Measurements from ENCODE around the gene ADAMTSL1.

ADAMTSL1 gene

DNA sequence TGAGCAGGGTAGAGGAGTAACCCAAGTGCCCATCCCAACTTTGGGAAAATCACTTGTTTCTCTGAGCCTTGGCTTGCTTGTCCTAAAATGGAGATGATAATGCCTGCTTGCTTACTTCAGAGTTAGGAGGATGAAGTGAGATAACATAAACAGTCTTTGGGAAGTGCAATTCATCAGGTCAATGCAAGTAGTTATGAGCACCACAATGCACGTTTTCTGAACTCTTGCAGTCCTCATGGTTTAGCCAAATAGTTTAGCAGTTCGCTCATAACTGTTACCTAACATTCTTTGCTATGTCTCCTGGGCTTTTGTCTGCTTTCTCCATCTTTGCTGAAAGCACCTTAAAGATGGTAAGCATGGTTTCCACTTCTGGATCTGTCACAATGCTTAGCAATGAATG lies 270.0 kb downstream of the ADAMTSL1 start:
- DNase-seq, result no peak

- DNase-seq, result no peak
Measured at GRCh38 chr9:18745710-18746109, 271.8 kb downstream of the ADAMTSL1 start.

DNA sequence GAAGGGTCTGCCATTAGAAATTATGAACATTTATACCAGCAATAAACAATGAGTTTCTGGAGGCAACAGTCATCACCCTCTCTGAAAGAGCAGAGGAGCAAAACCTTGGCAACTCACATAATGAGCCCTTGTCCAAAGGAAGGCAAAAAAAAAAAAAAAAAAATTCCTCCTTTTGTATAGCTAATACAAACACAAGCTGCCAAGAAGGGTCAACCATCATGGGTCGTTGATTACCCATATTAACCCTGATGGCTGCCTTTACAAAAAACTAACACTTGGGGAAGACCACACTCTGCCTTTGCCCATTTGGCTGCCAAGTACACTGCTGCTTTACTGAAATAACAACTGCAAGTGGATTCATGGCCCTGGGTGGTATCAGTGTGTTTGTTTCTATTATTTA lies 272.7 kb downstream of the ADAMTSL1 start:
- DNase-seq, result no peak

GRCh38 chr9:18747595-18747994 lies 273.6 kb downstream of the ADAMTSL1 start:
- DNase-seq, result no peak

DNA sequence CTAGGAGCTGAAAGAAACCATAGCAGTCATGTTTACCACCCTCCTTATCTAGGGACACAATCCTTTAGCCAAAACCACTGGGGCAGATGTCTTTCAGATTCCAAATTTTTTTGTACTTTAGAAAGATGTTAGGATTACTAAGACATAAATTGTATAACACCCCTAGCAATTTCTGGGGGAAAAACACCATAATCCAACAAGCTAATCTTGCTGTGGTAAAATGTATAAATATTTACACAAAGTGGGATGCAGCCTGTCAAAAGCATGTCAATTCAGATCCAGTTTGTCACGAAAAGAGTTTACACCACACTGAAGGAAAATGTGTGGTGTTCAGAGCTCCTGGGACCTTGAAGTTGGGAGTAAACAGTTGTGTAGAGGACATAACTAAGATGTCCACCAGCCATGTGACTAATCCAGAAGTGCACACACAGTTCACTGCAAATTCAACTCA lies 274.3 kb downstream of the ADAMTSL1 start:
- no peak for DNase-seq

DNA sequence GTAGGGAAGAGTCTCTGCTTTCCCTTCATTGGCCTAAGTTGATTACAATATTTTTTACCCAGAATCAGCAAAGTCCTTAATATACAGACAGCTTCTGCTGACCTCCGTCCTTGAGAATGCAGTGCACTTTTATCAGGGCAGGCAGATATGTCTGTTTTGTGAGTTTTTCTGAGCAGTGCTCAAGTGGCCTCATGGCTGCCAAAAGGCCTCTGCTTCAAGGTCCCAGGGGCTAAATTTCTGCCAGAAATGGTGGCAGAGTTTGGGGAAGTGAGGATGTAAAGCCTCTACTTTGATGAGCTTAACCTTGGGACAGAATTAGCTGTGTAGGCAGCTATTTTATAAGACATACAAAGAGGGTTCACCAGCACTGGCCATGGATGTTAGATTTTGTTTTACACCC lies 275.8 kb downstream of the ADAMTSL1 start:
- no peak for DNase-seq

DNA sequence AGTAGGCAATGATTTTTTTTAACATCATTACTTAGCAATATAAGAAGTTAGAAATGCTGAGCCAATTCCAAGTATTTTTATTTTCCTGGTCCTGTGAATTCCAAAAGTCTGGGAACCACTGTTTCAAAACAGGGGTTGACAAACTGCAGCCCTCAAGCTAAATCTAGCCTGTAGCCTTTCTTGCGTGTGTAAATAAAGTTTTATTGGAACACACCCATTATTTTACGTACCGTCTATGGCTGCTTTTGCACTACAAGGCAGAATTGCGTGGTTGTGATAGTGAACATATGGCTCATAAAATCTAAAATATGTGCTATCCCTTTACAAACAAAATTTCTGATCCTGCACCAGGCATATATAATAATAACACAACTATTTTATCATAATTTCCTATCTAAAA lies 280.0 kb downstream of the ADAMTSL1 start:
- DNase-seq, result no peak

DNA sequence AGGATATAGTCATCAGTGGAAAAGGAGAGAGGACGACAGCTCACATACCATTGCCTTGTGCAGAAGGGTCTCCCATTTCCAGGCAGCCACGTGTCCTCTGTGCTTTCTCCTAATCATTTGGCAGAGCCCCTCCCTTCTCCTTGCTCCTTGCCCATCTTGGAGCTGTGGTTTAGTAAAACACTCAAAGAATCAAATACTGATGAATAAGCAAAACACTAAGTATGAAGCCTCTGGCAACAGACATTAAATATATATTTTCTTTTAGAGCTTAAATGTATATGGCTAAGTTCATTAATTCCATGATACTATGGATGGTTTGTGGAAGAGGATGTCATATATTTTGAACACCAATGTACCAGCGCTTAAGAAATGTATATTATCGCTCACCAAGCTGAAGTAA lies 280.6 kb downstream of the ADAMTSL1 start:
- DNase-seq, result no peak

GRCh38 chr9:18755263-18755662 lies 281.3 kb downstream of the ADAMTSL1 start:
- DNase-seq, result no peak

GRCh38 chr9:18756712-18757125 lies 282.8 kb downstream of the ADAMTSL1 start:
- DNase-seq, result no peak

DNA sequence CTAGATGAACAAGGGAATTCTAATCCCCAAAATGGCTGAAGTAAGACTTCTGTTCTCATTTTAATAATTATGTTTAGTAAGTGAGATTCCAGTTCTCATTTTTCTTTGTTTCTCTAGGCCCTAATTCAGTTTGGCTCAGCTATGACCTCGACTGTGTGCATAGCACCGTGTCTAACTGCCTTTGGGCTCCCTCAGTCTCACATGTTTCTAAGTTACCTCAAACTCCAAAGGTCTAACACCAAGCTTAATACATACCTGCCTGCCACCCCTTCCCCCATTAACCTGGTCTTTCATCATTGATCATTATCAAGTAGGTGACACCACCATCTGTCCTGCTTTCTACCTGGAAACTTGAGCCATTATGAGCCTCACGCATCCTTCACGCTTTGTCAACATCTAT lies 285.9 kb downstream of the ADAMTSL1 start:
- no peak for DNase-seq

- DNase-seq, result no peak
Measured at GRCh38 chr9:18761742-18762300, 287.9 kb downstream of the ADAMTSL1 start.

- DNase-seq, result no peak
Measured at GRCh38 chr9:18766989-18767550, 293.1 kb downstream of the ADAMTSL1 start.

GRCh38 chr9:18768951-18769622 lies 295.1 kb downstream of the ADAMTSL1 start:
- DNase-seq, result no peak

- DNase-seq, result no peak
Measured at GRCh38 chr9:18770131-18770908, 296.4 kb downstream of the ADAMTSL1 start.

DNA sequence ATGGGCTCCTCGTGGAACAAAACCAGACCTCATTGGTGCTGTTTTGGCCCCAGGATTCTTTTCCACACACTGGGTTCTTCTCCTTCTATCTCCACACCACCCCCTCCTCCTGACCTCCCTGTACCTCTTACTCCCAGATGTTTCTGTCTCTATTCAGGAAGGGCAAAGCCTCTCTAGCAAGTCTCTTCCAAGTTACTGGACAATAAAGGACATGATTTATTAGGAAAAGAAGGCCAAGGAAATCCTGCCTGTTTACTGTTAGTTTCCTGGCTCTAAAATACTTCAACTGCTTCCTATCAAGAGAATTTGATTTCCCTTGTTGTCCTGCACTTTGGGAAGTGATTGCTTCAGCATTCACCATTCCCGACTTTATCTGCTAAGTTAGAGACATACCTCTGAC lies 297.1 kb downstream of the ADAMTSL1 start:
- DNase-seq, result no peak

DNA sequence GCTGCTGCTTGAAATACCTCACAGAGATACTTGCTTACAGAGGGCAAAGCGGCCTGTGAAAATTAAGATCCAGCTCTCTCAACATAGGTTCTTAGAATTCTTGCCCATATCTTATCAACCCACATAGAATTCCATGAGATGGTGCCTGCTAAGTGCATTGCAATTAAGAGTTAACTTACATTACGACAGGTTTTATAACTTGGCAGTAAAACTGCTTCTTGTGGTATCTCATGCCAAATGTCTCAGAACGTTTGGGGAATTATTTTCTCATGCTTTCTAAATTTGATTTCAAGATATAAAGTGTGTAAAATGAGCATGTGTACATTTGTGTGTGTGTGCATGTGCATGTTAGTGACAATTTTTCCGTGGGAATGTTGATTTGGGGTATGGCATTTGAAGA lies 297.8 kb downstream of the ADAMTSL1 start:
- DNase-seq, result no peak

GRCh38 chr9:18775241-18775640 lies 301.3 kb downstream of the ADAMTSL1 start:
- DNase-seq, result no peak

DNA sequence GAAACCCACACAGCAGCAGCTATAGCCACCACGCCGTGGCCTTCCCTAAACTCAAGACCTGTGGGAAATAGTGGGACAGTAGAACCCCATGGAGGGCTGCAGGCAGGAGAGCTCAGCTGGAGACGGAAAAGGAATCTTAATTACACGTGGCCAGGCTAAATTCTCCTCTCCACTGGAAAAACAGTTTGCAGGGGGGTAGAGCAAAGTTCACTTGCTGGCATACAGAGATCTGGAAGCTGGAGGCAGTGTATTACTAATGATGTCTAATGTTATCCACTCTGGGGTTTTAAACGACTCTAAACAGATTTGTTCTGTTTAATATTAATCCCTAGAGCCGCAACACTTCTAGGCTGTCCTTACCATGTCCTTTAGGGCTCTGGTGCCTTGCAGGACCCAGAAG lies 302.0 kb downstream of the ADAMTSL1 start:
- no peak for DNase-seq

DNA sequence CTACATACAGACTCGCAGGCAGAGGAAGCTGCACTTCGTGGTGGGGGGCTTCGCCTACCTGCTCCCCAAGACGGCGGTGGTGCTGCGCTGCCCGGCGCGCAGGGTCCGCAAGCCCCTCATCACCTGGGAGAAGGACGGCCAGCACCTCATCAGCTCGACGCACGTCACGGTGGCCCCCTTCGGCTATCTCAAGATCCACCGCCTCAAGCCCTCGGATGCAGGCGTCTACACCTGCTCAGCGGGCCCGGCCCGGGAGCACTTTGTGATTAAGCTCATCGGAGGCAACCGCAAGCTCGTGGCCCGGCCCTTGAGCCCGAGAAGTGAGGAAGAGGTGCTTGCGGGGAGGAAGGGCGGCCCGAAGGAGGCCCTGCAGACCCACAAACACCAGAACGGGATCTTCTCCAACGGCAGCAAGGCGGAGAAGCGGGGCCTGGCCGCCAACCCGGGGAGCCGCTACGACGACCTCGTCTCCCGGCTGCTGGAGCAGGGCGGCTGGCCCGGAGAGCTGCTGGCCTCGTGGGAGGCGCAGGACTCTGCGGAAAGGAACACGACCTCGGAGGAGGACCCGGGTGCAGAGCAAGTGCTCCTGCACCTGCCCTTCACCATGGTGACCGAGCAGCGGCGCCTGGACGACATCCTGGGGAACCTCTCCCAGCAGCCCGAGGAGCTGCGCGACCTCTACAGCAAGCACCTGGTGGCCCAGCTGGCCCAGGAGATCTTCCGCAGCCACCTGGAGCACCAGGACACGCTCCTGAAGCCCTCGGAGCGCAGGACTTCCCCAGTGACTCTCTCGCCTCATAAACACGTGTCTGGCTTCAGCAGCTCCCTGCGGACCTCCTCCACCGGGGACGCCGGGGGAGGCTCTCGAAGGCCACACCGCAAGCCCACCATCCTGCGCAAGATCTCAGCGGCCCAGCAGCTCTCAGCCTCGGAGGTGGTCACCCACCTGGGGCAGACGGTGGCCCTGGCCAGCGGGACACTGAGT lies 303.2 kb downstream of the ADAMTSL1 start:
- DNase-seq, result no peak

GRCh38 chr9:18778147-18778546 lies 304.2 kb downstream of the ADAMTSL1 start:
- DNase-seq, result no peak

GRCh38 chr9:18778846-18779245 lies 304.9 kb downstream of the ADAMTSL1 start:
- DNase-seq, result no peak

- no peak for DNase-seq
Measured at GRCh38 chr9:18783909-18784308, 310.0 kb downstream of the ADAMTSL1 start.
